DOHH2 (cell line): ENCODE data around the gene ADD3.

ENCODE experiments used
- EZH2phosphoT487 ChIP-seq: fragments of 200-600 bp; sonication (generic); IDR thresholded peaks from 2 replicates; pipeline ENCODE4 v1.6.1; 2017; ENCODE audit warnings: borderline replicate concordance, mild to moderate bottlenecking, antibody characterized with exemption, low read length, moderate library complexity, mixed read lengths
- TF ChIP-seq, protein P1 (sequence below): fragments of 200-600 bp; sonication (generic); IDR thresholded peaks from one replicate; pipeline ENCODE4 v1.5.1; 2014; ENCODE audit warnings: antibody characterized with exemption, mild to moderate bottlenecking, low read depth, low read length; ENCODE audit not compliant: poor library complexity, severe bottlenecking

DNA sequence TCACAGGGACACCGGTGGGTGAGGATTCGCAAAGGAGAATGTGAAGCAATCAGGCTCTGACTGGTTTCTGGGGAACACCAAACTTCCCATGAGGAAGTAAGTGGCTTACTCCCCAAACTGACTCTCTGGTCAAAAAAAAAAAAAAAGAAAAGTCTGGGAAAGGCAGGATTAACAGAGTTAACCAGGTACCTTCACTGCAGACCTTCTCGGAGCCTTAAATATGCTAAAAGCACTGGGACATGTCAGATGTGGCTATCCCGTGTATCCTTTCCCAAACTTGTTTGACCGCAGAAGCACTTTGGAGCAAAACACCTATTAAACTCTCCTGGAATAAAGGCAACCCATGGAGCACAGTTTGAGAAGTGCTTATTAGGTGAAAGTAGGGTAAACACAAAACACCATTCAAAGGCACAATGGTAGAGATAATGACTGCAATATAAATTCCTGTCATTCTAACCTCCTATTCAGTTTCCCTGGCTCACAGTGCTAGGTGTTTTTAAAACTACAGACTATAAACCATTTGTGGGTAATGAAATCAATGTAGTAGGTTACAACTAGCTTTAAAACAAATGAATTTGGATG is 155.5 kb downstream of the ADD3 start:
- TF ChIP-seq, protein P1, sequence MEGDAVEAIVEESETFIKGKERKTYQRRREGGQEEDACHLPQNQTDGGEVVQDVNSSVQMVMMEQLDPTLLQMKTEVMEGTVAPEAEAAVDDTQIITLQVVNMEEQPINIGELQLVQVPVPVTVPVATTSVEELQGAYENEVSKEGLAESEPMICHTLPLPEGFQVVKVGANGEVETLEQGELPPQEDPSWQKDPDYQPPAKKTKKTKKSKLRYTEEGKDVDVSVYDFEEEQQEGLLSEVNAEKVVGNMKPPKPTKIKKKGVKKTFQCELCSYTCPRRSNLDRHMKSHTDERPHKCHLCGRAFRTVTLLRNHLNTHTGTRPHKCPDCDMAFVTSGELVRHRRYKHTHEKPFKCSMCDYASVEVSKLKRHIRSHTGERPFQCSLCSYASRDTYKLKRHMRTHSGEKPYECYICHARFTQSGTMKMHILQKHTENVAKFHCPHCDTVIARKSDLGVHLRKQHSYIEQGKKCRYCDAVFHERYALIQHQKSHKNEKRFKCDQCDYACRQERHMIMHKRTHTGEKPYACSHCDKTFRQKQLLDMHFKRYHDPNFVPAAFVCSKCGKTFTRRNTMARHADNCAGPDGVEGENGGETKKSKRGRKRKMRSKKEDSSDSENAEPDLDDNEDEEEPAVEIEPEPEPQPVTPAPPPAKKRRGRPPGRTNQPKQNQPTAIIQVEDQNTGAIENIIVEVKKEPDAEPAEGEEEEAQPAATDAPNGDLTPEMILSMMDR: no peak
- no peak for TF ChIP-seq EZH2phosphoT487
